Measurements from ENCODE around the gene LY6G5C.

Gene LY6G5C

DNA sequence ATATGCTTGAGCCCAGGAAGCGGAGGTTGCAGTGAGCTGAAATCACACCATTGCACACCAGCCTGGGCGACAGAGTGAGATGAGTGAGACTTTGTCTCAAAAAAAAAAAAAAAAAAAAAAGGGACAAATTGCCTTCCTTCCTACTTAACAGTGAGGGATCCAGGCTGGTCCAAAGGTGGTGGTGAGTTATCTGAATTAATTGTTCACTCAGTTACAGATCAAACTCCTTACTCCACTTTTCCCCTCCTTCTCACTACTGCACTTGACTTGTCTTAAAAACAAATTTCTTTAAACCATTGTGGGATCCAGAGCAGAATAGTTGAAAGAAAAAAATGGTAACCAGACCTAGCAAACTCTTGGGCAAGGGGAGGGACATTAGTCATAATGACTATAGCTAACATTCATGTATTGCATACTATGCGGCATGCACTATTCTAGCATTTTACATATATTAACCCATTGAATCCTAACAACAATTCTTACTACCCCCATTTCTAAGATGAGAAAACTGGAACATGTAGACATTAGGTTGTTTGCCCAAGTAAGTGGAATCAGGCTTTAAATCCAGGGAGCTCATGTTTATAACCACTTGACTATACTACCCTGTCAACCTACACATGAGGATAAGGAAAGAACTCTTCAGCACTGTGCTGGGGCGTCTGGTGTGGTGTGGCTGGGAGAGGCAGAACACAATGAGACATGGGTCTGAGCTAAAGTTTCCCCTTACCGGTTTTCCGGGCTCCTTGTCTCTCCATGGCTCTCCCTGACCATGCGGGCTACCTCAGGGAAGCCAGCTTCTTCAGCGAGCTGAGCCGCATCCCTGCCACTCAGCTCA is 17.5 kb downstream of the LY6G5C start:
- H3K4me3 Mint-ChIP-seq = peak overlapping the region; percentile 95
- peaks cover 83% of the 10 kb centered on the region for H3K4me1 Mint-ChIP-seq
- ATAC-seq (no peak), DNase-seq (ENCODE audit: low spot score in 2 of 2) (no peak)
- H3K36me3 Mint-ChIP-seq = peaks cover 97% of the 10 kb centered on the region
- H3K9me3 Mint-ChIP-seq = no peaks in the 10 kb centered on the region
- peak overlapping the region; percentile 99 for H3K27ac Mint-ChIP-seq

DNA sequence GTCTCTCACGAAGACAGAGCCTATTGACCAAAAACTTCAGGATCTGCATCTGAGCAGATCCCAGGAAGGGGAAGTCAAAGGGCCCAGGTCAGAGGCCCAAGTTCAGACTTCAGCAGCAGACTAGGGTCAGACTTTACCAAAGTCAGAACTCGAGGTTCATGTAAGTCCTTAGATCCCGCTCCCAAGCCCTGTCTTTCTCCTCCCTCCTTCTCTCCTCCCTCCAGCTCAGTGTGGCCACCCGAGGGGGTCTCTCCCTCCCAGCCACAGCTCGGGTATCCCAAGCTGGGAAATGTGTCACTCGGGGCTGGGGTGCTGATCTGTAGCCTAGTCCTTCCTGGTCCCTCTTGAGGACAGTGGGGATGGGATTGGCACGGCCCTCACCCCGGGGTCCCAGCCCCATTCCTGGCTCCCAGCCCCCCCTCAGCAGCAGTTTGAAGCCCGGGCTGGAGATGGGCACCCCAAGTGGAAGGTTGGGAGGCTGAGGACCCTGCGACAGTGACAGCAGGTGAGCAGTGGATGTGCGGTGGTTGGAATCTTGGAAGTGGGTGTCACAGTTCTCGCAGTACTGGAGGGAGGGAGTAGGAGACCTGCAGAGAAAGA is 18.6 kb downstream of the LY6G5C start:
- Mint-ChIP-seq H3K27ac (no peak overlapping the region), H3K9me3 (no peaks in the 10 kb centered on the region), H3K36me3 (peaks cover 97% of the 10 kb centered on the region), H3K4me3 (peak overlapping the region; percentile 95), H3K4me1 (peaks cover 83% of the 10 kb centered on the region)
- ATAC-seq (no peak), DNase-seq (ENCODE audit: low spot score in 2 of 2) (no peak)

DNA sequence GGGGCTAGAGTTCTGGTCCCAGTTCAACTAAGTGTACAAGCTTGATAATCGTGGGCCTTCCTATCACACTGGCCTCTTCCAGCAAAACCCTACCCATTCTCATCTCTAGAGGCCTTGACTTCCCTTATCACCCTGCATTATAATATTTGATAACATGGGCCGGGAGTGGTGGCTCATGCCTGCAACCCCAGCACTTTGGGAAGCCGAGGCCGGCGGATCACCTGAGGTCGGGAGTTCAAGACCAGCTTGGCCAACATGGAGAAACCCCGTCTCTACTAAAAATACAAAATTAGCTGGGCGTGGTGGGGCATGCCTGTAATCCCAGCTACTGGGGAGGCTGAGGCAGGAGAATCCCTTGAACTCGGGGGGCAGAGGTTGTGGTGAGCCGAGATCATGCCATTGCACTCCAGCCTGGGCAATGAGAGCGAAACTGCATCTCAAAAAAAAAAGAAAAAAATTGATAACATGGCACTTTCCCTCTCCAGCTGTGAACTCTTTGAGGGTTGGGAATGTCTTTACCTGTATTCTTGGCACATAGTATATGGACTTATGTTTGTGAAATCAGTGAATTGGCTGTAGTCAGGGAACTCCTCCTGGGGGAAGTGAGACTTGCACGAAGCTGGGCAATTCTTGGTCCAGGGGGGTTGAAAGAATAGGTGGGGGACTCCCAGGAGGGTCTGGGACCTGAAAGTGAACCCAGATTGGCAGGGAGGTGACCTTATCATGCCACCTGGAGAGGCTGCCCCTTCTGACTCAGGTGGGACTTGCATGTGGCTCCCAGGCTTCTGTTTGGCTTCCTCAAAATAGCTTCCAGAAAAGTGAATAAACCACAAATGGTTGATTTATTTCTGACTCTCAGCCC is 19.4 kb downstream of the LY6G5C start:
- Mint-ChIP-seq H3K27ac (peak overlapping the region; percentile 94), H3K4me1 (peaks cover 80% of the 10 kb centered on the region), H3K9me3 (no peaks in the 10 kb centered on the region), H3K4me3 (peak overlapping the region; percentile 95), H3K36me3 (peaks cover 97% of the 10 kb centered on the region)
- no peak for DNase-seq (ENCODE audit: low spot score in 2 of 2)
- ATAC-seq = no peak

DNA sequence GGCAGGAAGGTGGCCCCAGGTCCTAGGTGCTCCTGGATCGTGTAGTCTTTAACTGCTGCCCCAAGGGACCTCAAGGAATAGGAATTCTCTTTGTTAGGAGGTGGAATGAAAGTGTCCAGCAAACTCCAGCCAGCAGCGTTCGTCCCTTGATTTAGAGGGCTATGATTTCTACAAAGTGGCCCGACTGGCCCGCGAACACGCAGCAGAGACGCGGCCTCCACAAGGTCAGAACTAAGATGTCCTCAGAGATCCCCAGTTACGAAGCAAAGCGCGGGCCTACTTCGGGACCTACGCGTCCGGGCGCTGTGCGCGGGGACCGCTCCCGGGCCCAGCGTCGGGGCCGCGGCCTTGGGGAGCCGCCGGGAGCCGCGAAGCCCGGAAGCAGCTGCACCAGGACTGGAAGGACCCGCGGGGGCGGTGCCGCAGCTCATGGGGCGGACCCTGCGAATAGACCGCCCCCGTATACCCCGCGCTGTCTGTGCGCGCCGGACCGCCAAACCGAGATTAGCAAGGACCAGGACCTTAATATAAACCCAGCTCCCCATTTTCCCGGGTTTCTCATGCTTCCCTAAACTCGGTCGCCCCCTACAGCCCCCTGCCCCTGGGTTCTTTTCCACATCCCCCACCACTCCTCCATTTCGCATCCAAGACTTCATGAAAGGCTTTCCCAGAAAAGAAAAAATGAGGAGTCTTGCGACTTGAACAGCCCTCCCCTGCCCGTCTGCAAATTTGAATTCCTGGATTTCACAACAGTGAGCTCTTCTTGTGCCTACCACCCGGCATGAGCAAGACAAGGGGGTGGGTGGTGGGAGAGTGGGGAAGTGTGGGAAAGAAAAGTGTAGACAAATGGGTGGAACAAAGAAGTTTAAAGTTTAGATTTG is 20.2 kb downstream of the LY6G5C start, which contains the start of gene C6orf47:
Gene C6orf47, minus strand, starts transcription at position 398 of the 881 bp plus-strand sequence. CDS start 831 bp downstream, outside the sequence.
- Mint-ChIP-seq H3K9me3 (no peaks in the 10 kb centered on the region), H3K36me3 (peaks cover 97% of the 10 kb centered on the region), H3K4me3 (peak within 1 kb of the TSS; percentile 95), H3K27ac (peak within 1 kb of the TSS; percentile 94), H3K4me1 (peaks cover 81% of the 10 kb centered on the region)
- ATAC-seq (peak; percentile 75), DNase-seq (ENCODE audit: low spot score in 2 of 2) (peak; percentile 59 to 85)

DNA sequence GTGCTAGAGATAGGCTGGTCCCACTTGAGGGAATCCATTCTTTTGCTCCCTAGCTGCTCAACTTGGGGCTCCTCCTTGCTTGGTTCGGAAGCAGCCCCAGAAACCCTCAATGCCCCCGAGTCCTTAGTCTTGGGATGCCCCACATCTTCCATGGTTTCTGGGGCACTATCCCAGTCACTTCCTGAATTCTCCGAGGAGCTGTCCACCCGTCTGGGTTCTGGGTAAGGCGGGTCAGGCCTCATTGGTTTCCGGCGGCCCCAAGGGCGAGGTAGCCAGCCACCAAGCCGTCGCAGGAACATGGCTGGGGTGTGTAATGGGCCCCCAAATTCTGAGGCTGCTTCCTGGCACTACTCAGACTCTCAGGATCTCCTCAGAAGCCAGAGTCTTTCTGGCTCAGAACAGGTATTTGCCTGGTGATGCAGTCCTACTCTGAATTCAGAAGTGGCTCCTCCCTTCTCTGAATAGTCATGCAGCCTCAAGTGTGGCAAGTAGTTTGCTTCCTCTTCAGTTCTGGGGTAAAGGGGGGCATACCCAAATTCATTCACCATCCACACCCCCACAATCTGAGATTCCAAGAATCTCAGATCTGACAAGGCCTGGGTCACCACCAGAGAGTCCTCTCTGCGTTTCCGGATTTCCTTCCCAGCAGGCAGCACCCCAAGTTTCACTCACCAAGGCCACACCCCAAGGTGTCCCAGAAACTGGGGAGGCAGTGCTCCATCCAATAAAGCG is 21.1 kb downstream of the LY6G5C start:
- no peaks in the 10 kb centered on the region for H3K9me3 Mint-ChIP-seq
- peak overlapping the region; percentile 95 for H3K4me3 Mint-ChIP-seq
- ATAC-seq = peak; percentile 65
- H3K27ac Mint-ChIP-seq = peak overlapping the region; percentile 94
- peak in 1 of 2 donors; percentile 57 for DNase-seq (ENCODE audit: low spot score in 2 of 2)
- H3K4me1 Mint-ChIP-seq = peaks cover 84% of the 10 kb centered on the region
- H3K36me3 Mint-ChIP-seq = peaks cover 98% of the 10 kb centered on the region

DNA sequence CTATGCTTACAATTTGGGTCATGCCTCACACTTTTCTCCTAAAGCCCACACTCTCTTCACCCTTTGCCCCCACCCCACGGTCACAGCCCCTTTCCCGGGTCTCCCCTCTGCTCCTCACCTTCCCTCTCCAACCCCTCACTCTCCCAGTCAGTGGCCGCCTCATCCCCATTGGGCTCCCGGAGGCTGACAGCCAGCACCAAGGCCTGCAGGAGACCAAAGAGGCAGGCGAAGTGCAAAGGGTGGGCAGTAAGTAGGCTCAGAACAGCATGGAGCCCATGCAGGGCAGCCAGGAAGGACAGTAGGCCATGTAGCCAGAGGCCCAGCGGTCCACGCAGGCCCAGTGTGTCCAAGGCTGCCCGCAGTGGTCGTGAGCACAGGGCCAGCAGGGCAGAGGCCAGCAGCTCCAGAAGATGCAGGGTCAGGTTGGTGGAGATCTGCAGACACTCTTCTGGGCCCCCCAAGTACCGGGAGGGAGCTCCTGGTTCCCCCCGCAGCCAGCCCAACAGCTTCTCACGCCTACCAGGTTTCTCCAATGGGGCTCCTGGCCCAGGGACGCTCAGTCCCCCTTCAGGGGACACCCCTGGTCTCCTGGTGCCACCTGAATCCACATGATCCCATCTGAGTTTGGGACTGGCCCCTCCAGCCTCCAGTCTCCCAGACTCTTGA is 21.8 kb downstream of the LY6G5C start:
- Mint-ChIP-seq H3K9me3 (no peaks in the 10 kb centered on the region), H3K36me3 (peaks cover 91% of the 10 kb centered on the region), H3K4me3 (peak overlapping the region; percentile 95), H3K27ac (peak overlapping the region; percentile 94), H3K4me1 (peaks cover 78% of the 10 kb centered on the region)
- ATAC-seq = no peak
- DNase-seq (ENCODE audit: low spot score in 2 of 2) = no peak

DNA sequence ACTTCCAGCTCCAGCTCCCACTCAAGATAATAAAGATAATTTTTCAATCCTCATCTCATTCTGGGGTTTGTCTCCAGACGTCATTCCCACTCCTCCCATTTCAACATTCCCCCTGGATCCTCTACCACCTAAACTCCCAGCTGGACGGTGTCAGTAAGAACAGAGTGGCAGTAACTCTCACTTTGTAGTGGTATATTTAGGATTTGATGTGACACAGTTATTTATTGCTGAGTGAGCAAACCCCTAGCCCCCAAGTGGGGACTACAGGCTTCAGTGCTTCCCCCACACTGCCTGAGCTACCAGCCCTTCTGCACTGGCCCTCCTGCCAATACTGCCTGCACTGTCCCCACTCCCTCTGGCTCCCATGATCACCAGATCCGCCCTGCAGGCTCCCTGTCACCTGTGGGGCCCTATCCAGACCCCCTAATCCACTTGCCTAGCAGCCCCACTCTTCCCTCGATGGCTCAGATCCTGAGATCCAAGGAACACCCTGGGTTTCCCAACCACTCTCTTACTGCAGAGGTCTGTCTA is 22.6 kb downstream of the LY6G5C start:
- ATAC-seq = no peak
- DNase-seq (ENCODE audit: low spot score in 2 of 2) = no peak
- Mint-ChIP-seq H3K27ac (peak overlapping the region; percentile 94), H3K36me3 (peaks cover 83% of the 10 kb centered on the region), H3K4me1 (peaks cover 69% of the 10 kb centered on the region), H3K9me3 (no peaks in the 10 kb centered on the region), H3K4me3 (peak overlapping the region; percentile 95)

DNA sequence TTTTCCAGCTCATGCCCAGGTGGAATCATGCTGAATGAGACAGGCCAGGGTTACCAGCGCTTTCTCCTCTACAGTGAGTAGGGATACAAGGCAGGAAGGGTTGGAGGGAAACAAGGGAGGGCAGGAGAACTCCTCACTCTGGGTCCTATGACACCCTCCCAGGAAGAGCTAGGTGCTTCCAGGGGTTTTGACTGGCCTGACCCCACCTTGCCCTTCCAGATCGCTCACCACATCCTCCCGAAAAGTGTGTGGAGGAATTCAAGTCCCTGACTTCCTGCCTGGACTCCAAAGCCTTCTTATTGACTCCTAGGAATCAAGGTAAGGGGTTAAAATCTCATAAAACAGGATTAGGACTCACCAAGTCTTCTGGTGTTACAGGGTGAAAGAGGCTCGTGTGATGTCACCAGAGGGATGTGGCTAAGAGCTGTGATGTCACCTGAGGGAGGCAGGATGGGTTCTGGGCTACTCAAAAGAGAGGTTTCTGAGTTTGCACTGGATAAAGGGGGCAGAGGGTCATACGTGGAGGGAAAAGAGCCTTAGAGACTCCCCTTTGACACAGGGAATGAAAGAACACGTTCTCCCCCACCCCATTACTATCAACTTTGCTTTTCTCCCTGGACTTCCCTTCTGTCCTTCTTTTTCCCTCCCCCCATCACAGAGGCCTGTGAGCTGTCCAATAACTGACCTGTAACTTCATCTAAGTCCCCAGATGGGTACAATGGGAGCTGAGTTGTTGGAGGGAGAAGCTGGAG is 23.3 kb downstream of the LY6G5C start:
- peaks cover 83% of the 10 kb centered on the region for H3K36me3 Mint-ChIP-seq
- ATAC-seq = peak; percentile 45
- no peaks in the 10 kb centered on the region for H3K9me3 Mint-ChIP-seq
- H3K4me1 Mint-ChIP-seq = peaks cover 63% of the 10 kb centered on the region
- H3K27ac Mint-ChIP-seq = peak overlapping the region; percentile 94
- peak overlapping the region; percentile 95 for H3K4me3 Mint-ChIP-seq
- DNase-seq (ENCODE audit: low spot score in 2 of 2) = no peak

DNA sequence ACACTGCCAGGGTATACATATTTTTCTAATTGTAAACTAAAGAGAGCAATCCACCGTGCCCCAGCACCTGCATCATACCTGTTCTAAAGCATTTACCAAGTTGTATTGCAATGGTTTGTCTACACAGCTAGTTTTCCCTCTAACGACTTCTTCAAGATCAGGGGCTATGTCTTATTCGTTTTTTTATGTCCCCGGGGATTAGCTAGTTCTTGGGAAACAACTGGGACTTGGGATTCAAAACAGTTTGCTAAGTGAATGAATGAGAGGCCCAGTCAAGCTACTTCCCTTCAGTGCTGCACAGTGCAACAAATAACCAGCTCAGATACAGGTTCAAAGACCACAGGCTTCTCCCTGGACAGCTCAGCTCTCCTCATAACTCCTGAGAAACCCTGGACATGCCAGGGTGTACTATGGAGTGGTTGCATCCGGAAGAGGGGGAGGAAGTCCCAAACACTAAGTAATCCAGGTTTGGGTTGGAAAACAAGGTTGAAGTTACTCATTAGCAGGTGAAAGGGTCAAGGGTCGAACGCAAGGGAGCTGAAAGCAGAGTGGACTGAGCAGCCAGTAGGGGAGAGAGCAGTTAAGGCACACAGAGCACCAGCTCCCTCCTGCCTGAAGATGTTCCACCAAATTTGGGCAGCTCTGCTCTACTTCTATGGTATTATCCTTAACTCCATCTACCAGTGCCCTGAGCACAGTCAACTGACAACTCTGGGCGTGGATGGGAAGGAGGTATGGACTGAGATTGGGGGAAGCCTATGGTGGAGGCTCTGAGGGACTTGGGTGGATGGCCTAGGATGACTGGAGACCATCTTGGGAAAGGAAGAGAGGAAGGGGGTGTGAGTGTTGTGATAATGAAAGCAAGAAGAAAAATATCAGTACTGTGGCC is 25.3 kb downstream of the LY6G5C start, which contains the start of gene APOM:
Gene APOM, plus strand, starts transcription at position 546 of the 889 bp plus-strand sequence. Its CDS starts 73 bp downstream, at position 619.
- H3K27ac Mint-ChIP-seq = peak within 1 kb of the TSS; percentile 94
- DNase-seq (ENCODE audit: low spot score in 2 of 2) = no peak
- peaks cover 60% of the 10 kb centered on the region for H3K4me1 Mint-ChIP-seq
- H3K36me3 Mint-ChIP-seq = peaks cover 83% of the 10 kb centered on the region
- ATAC-seq = no peak
- H3K9me3 Mint-ChIP-seq = no peaks in the 10 kb centered on the region
- no peak within 1 kb of the TSS for H3K4me3 Mint-ChIP-seq

DNA sequence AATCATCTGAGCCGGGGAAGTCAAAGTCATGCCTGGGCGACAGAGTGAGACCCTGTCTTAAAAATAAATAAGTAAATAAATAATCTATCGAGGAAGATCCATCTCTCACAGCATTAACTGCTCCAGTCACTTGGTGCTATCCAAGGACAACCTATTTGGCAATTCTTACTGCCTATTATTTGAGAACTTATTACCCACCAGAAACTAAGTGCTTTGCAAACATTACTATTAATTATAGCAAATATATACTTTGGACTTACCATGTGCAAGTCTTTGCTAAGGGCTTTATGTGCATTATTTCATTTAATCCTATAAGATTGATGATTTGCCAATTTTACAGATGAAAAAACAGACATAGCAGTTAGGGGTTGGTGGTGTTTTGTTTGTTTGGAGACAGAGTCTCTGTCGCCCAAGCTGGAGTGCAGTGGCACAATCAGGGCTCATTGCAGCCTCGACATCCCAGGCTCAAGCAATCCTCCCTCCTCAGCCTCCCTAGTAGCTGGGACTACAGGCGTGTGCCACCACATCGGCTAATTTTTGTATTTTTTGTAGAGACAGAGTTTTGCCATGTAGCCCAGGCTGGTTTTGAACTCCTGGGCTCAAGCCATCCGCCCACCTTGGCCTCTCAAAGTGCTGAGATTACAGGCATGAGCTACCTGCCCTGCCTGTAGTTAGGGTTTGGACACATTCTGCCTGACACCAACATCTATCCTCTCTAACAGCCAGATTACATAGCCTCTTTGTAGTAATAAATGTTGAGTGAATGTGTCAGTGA is 26.1 kb downstream of the LY6G5C start:
- H3K4me1 Mint-ChIP-seq = peaks cover 65% of the 10 kb centered on the region
- H3K9me3 Mint-ChIP-seq = no peaks in the 10 kb centered on the region
- no peak overlapping the region for H3K4me3 Mint-ChIP-seq
- ATAC-seq = no peak
- H3K36me3 Mint-ChIP-seq = peaks cover 83% of the 10 kb centered on the region
- no peak overlapping the region for H3K27ac Mint-ChIP-seq
- DNase-seq (ENCODE audit: low spot score in 2 of 2) = no peak

DNA sequence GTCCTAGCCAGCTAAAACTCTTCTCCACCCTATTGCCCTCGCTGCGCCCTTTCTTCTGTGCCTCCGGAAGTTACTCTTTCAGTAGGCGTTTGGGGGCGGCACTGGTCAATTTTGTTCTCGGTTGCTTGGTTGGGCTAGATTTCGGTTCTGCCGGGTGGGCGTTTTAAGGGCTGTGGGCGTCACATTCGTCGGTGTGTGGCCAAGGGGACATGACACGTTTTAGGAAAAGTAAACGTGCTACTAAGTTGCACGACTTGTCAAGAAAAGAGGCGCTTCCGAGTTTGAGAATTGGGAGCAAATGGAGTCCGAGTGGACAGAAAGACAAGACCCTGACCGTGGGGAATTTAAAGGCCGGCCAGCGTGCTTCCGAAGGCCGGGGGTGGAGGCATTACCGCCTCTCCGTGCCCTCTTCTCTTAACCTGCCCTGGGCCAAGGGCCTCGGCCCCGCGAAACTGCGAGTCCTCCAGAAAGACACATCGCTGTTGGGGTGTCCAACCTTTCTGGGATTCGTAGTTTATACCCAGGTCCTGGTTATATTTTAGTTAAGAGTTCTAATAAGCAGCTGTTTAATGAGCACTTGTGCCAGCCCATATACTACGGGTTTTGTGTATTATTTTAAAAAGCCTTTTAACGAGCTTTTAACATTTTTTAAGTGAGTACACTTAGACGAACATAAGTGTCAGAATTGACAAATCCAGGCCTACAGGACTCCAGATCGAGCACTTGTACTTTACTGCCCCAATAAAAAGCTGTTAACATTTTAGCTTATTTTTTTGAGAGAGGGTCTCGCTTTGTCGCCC is 27.7 kb downstream of the LY6G5C start:
- Mint-ChIP-seq H3K4me1 (peaks cover 55% of the 10 kb centered on the region), H3K27ac (peak overlapping the region; percentile 99), H3K9me3 (no peaks in the 10 kb centered on the region), H3K4me3 (peak overlapping the region; percentile 96), H3K36me3 (peaks cover 85% of the 10 kb centered on the region)
- ATAC-seq (peak; percentile 77), DNase-seq (ENCODE audit: low spot score in 2 of 2) (no peak)

Measured in stimulated activated effector memory CD8-positive, alpha-beta T cell treated with anti-CD3 and anti-CD28 coated beads, Interleukin-12 subunit alpha, Interleukin-12 subunit beta, amount 100 ng/mL, for 72 hours (primary cell).